Fibroblast of skin of abdomen (primary cell): Measurements from ENCODE around the gene HEATR1.
"Not testable (repeated sequence)": the region's sequence is repeated elsewhere in the genome, so short reads cannot be mapped to it uniquely, and the experiment has no call there.

ENCODE experiments used
- DNase-seq: peaks from one replicate; pipeline ENCODE4 v3.0.0-alpha.2; 2013

The HEATR1 gene

DNA sequence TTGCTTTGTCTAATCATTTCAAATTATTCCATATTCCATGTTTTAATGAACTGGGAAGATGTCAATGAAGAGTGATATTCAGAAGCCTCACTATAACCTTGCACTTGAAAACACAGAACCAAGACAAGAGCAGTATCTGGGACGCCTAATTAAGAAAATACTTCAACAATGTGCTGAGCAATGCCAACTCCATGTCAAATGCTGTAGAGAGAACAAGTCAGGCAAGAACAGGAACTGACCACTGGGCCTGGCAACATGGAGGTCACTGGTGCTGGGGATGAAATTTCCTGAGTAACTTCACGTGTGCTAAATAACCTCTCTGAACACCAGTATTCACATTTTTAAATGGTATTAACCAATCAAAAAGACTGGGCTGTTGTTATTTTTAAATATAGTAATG lies 22.8 kb downstream of the HEATR1 start:
- no peak for DNase-seq

DNA sequence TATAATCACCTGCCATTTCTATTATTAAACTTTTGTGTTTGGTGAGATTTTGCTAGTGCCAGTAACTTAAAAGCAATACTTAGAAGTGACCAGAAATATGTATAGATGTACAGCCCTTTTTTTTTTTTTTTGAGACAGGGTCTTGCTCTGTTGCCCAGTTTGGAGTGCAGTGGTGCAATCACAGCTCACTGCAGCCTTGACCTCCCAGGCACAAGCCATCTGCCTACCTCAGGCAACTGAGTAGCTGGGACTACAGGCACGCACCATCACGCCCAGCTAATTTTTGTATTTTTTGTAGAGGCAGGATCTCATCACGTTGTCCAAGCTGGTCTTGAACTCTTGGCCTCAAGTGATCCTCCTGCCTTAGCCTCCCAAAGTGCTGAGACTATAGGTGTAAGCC lies 23.9 kb downstream of the HEATR1 start:
- DNase-seq, result not testable (repeated sequence)

DNA sequence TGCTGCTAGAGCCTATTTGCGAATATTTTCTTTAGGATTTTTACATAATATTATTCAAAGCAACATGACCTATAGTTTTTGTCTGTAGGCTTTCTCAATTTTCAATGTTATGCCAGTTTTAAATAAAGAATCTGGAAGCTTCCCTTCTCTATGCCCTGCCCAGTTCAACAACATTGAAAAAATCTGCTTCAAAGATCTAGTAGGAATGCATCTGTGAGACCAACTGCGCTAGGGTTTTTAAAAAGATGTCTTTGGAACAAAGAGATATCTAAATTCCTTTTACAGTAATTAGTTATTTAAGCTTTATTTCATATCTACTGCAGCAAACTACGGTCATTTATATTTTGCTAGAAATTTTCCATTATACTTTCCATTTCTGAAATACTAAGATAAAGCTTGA lies 25.7 kb downstream of the HEATR1 start:
- DNase-seq, result no peak

DNA sequence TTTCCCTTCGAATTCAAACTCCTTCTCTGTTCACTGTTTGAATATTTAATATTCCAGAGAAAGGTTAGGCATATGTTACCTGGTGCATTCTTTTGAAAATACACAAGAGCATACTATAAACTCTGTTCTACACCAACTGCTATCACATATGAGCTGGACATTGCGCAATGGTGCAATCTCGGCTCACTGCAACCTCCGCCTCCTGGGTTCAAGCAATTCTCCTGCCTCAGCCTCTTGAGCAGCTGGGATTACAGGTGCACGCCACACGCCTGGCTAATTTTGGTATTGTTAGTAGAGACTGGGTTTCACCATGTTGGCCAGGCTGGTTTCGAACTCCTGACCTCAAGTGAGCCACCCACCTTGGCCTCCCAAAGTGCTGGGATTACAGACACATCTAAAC lies 27.3 kb downstream of the HEATR1 start:
- not testable (repeated sequence) for DNase-seq

DNA sequence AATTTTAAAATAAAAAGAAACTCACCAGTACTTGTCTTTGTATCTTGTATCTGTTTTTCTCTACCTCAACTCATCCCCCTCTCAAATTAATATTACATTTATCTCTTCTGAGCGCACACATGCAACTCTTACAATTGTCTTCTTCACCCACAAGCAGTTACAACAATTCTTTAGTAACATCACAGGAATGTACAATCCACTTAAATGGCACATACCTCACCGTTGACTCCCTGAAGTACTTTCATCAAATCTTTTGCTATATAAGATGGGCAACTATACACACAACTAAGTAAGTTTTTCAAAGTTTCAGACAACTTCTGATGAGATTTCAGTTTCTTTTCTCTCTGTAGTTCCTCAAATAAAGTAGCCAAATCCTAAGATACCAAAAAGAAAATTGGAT lies 28.3 kb downstream of the HEATR1 start:
- DNase-seq, result peak; percentile 40

DNA sequence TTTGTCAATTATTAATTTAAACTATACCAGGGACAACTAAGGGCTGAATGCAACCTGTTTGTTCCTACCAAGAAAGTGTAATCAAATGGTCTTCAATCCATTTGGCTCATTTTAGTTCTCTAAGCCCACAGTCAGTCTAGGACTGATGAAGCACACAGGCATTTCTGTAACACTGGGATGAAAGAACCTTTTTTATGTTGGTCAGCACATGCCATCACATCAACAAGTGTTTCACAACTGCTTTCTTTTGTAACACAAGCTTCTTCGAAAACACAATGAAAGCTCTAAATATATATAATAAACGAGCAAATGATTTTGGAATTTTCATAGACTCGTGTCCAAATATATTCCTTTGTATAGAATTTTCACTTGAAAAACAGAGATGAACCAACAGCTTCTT lies 28.8 kb downstream of the HEATR1 start:
- peak; percentile 21 for DNase-seq

DNA sequence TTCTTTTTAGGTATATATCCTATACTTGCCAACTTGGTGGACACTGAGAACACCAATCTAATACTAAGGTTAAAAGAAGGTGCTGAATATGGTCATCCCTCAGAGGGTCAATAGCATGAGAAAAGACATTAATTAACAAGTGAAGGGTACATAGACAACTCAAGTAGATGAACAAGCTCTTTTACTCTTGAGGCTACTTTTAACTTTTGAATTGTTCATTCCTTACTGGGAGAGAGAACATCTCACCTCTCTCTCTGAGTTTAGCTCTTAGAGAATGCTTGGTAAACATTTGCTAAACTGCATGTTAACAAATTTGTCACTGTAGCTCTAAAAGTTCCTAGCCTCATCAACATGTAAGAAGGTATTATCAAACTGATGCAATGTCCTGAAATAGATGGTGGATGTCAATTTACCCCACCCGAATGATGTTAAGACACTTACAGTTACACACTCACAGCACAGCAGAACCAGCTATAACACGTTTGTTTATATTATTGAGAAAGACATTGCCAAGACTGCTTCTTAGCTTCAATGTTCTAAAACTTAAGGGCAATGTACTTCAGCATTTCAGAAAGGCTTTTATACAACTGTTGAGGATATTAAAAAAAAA lies 35.9 kb downstream of the HEATR1 start:
- DNase-seq, result peak; percentile 49

DNA sequence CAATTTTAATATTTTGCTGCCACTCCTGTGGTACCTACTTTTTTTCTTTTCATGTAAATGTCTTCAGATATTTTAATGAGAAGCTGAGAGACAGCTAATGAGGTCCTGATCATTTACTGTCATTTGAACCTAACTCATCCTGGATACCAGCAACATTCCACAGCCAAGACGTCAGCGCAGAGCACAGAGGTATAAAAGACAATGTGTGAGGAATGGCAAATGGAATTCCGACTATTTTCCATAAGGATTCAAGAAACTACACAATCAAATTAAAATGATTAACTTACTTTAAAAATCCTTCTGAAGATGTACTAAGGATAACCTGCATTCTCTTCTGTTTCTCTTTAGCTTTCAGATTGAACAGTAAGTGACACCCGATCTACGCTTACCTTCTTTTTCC lies 38.8 kb downstream of the HEATR1 start:
- peak; percentile 15 for DNase-seq

DNA sequence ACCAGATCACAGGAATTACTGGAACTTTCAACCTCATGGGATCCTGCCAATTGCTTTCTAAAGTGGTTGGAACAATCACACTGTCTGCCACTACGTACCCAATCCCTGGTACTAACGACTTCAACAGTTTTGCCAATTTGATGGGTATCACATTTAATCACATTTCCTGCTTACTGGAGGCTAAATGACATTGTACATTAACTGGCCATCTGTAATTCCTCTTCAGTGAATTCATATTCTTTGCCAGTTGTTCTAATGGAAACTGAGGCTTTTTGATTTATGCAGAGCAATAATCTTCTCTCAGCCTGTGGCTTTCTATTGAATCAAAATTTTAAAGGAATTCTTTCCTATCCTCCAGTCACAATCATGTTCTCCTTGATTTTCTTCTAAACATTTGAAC lies 42.3 kb downstream of the HEATR1 start:
- no peak for DNase-seq

DNA sequence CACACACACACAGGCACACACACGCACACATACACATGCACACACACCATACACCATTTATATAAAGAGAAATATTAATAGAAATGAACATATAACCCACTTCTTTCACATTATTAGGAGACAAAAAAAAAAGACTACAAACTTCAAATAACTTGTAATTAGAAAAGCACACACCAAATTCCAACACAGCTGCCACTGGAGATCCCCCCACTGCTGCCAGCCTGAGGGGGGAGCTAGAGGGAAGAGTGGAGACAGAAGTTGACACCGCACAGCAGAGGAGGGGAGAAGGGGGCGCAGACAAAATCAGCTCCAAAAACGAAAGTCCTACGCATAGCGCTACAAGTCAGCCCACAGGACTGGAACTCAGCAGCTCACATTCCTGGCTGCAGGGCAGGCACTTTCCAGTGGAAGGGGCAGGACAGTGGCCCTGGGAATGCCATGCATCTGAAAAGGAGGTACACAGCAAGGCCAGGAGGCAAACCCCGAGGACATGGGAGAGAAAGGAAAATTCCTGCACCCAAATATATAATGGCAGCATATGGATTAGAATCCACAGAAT lies 44.0 kb downstream of the HEATR1 start:
- no peak for DNase-seq

DNA sequence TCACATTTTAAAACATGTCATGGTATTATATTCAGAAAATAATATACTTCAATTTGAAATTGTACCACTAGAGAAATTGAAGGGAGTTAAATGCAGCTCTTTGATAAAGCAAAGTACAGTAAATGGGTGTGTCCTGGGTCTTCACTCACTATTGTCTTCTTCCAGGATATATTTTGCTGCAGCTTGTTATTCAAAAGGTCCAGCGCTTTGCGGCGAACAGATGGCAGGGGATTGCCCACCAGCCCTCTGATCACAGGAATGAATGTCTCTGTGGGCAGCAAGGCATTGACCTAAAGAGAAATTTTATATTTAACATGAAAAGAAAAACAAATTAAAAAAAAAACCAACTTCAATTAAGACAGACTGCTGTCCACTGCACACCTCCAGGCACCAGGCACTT lies 45.5 kb downstream of the HEATR1 start:
- no peak for DNase-seq

DNA sequence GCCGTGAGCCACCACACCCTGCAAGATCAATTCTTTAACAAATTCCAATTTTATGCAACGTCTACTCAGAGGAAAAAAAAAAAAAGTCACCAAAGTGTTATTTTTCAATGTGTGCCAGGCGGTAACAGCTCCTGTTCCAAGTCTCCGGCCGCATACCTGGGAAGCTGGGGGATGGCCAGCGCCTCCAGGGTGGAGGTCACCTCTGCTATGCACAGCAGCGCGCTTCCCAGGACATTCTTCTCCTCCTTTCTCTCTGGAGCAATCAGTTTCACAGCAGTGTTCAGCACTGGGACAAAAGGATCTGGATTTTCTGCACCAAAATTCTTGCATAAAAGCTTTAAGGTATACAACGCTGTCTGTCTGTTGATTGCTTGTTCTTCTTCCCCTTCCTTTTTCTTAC lies 46.2 kb downstream of the HEATR1 start:
- DNase-seq, result no peak

DNA sequence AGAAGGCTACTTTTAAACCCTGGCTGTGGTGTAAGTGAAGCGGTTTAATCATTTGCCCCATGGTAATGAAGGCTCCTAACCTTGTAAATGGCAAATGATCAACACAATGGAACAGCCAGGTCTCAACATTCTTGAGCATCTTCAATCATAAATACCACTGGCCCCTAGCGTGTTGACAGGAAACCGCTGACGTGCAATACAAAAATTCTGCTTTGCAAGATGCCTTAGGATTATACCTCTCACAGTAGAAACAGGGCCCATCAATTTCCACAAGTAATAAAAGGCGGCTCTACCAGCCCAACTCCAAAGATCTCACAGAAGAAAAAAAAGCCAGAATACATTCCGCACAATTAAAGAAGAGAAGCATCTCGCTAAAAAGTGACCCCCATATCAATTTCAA lies 47.7 kb downstream of the HEATR1 start:
- no peak for DNase-seq

DNA sequence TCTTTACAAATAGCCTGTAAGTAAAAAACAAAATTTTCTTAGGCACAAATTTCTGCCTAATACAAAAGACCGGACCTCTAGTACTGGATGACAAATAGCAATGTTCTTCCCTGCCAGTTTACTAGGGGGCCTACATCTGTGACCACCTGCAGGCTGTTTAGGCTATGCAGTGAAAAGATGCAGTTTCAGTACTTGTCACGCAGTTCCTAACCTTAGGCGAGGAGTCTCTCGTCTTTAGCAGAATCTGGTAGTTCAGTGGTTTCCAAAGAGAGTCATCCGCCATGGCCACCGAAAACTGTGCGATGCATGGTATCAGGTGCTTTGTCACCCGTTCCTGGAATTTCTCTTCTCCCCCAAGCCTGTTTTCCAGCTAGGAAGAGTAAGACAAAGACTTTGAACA lies 50.9 kb downstream of the HEATR1 start:
- DNase-seq, result no peak

DNA sequence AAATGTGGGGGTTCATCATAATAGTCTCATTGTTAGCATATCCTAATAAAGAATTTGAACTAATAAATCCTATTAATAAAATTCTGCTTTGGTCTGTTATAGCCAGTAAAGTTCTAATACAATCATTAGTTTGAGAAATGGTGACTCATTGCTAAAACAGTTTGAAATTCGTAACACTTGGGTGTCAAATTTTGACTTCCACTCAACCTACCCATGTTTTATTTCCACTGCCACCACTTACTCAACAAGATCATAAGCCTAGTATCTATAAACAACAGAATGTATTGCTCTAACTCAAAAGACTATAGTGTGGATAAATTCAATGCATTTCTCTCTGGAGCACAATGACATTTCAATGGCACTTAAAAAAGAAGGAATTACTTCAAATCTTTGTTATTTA lies 51.4 kb downstream of the HEATR1 start:
- no peak for DNase-seq

DNA sequence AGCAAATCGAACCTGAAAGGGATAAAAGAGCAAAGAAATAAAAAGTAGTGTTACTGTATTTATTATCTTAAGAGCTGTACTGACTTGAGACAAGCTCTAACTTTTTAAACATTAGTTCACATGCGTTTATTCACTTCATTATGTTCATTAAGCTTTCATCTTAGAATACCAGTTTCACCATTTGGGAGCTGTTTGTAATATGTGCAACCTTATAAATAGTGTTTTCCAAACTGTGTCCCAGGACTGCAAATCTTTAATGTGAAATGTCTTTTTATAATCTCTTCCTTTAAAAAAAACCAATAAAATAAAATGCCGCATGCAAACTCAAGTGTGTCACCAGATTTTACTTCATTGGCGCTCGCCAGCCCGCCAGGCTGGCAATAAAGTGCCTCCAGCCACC lies 52.2 kb downstream of the HEATR1 start:
- DNase-seq, result no peak

DNA sequence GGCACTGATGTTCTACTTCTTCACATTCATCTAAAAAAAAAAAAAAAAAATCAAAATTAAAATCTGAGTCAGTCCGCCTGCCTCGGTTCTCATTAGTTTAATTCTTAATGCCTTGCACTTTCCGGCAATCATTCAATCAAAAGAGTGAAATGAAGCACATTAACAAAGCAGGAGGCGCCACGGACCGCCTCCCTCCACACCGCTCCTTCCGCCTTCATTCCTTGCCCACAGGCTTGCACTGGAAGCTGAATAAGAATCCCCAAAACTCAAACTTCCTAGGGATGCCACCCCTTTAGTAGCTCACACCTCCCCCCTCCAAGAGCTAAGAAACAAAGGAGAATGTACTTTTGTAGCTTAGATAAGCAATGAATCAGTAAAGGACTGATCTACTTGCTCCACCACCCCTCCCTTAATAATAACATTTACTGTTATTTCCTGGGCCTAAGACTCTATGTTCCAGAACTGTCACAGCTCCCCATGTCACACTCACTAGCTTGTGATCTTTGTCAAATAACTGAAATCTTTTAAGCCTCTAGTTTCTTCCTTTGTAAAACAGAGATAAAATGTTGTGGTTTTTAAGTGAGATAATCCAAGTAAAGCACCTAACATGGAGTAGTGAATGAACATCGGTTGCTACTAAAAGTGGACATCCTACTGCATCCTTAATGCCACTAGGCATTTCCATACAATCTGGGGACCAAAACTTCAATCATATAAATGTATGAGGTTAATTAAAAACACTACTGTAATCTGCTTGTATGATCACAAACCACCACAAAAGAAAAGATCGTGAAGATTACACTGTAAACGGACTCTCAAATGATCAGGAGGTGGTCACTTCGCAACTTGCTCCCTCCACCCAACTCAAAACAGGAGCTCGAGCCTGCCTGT lies 53.1 kb downstream of the HEATR1 start:
- DNase-seq, result no peak

DNA sequence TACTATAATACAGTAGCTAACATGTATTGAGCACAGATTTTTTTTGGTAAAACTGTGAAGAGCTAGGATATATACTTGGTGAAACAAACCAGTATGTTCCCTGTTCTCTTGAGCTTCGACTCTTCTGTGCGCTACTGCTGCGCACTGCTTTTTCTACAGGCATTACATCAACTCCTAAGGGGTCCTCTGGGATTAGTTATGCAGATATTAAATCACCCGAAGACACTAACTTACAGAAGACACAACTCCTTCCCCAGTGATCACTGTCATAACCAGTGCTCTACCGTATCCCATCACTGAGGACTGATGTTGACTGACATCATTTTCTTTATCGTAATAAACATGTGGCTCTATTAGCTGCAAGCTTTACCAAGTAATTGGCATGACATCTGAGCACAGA lies 55.9 kb downstream of the HEATR1 start:
- DNase-seq, result no peak

DNA sequence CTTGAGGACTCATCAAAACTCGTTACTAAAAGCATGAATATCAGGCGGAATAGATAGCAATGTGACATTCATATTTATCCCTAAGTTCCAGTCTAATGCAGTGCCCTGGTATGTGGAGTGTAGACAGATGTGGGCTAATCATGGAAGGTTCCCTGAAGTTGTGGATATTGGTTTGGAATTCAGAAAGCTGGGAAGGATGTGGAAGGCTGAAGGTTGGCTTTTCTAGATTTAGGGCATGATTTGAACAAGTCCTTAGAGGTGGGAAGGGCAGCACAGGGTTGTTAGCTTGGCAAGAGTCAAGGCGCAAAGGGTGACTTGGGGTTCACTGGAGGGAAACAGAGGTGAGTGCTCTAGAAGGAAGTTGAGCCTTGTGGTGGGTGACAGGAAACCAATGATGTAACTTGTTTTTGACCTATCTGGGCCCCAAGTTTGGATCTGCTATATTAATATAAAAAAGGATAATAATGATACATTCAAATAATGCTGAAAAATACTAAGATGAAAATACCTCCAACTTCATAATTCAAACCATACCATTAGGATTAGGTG lies 58.6 kb downstream of the HEATR1 start:
- DNase-seq, result peak; percentile 12

DNA sequence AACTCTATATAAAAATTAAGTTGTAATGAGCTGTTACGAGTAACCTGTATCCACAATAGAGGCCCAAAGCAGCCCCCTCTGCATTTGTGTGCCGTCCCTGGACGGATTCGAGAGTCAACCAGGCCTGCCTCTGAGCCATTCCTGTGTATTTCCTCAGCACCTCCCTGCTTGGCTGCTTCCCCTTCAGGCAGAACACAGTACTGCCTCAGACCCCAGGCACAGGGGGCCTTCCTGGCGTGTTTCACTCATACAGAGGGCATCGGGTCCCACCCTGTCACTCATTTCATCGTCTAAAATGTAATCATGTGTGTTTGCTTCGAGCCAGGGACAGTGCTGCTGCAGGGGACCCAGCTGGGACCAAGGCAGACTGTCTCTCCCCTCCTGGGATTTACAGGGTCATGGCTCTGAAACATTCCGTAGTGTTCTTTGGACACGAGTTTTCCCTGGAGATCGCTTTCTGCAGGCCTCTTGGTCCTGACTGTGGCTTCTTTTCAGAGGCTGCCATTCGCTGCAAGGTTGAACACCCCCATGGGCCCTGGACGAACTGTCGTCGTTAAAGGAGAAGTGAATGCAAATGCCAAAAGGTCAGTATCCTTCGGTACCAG lies 61.1 kb downstream of the HEATR1 start:
- DNase-seq, result no peak

DNA sequence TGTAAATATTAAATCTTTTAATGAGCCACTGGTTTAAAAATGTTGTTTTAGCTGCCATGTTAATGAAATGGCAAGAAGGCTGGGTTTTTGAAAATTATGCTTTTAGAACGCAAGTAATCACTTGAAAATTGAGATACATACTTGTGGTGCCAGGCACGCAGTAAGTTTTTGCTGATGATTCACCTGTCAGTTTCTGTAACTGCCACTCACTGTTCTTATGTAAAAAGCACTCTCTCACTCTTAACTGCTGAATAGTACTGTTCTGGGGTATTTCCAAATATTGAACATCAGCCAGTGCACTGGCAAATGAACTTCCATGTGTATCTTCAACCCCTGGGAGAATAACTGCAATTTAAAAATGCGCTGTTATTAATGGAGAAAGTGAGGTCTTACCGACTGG lies 62.6 kb downstream of the HEATR1 start:
- no peak for DNase-seq

DNA sequence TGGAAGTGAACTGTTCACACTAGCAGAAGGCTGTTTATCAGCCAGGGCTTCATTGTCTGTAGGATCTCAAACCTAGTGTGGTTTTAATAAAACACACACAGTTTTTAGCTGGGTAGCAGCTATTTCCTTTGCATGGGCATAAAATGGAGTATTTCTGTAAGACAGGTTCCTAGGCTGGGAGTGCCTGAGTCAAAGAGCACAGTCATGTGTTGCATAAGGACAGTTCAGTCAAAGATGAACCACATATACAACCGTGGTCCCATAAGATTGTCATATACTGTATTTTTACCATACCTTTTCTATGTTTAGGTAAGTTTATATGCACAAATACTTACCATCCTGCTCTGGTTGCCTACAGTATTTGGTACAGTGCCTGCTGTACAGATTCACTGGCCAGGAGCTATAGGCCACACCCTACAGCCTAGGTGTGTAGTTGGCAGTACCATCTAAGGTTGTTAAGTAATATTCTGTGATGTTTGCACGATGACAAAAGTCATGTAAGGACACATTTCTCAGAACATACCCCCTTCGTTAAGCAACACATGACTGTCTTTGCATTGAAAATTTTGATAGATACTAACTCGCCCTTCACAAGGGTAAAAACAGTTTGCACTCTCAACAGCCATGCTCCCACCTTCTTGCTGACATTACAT lies 63.4 kb downstream of the HEATR1 start:
- DNase-seq, result no peak

DNA sequence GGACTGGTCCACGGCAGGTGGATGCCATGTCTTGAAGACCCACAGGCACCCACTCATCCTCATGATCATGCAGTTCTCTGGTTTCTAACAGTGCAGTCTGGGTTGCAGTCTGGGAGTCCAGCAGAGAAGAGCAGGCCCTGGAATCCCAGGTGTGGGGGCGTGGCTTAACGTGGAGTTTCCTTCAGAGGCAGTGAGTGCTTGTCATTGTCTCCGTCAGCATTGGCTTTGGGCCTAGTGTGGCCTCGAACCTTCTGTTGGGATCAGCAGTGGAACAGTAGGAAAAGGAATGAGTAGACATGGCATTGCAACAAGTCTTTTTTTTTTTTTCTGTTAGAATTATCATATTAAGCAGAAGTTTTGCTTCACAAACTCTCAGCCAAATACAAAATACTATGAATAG lies 67.8 kb downstream of the HEATR1 start:
- no peak for DNase-seq
